Upper lobe of right lung (tissue), 1 donor: ENCODE results near the gene NAA16. TPM values are rescaled to one million over a fixed set of nuclear protein-coding genes. Genes with fewer than 3 reads are reported as not detected.

Experiments
- ATAC-seq: fragments of 200-7000 bp; cut with Tn5 transposase; one replicate; pipeline ENCODE4 v1.9.1; 2020; ENCODE audit warnings: mild to moderate bottlenecking, moderate library complexity
- DNase-seq: peaks from one replicate; pipeline ENCODE4 v3.0.0-alpha.2; 2020
- H3K27ac ChIP-seq: fragments of 200-600 bp; one replicate; pipeline ENCODE4 v1.8.0; 2022
- H3K27me3 ChIP-seq: fragments of 200-600 bp; one replicate; pipeline ENCODE4 v1.8.0; 2022; ENCODE audit warnings: mild to moderate bottlenecking
- H3K36me3 ChIP-seq: fragments of 200-600 bp; one replicate; pipeline ENCODE4 v1.8.0; 2022
- H3K4me1 ChIP-seq: fragments of 200-600 bp; one replicate; pipeline ENCODE4 v1.8.0; 2022
- H3K4me3 ChIP-seq: fragments of 200-600 bp; one replicate; pipeline ENCODE4 v1.8.0; 2022; ENCODE audit warnings: mild to moderate bottlenecking
- H3K9me3 ChIP-seq: fragments of 200-600 bp; one replicate; pipeline ENCODE4 v1.8.0; 2022
- intact Hi-C: fragments of 100-400 bp; cut with DNase I; formaldehyde crosslinking; loops from one replicate; pipeline ENCODE4 v1.11.0; 2022
- total RNA-seq: library from RNA; stranded (reverse); fragmentation: NEBNext Ultra II Directional; extraction: Animal tissue kit (Norgen Biotek cat#: 25700); gene quantifications from one replicate; pipeline ENCODE4 v1.2.1, GENCODE V29; 2021
- TF ChIP-seq, protein P1 (sequence below): fragments of 200-600 bp; IDR thresholded peaks from one replicate; pipeline ENCODE4 v1.8.0; 2022; ENCODE audit warnings: antibody characterized with exemption
- donor health status: DM: no; HTN: yes; CAD: no; lungs with severe emphysema.

NAA16 gene
- total RNA-seq, 1 donor from 2014 or later, result 20.9 TPM

- DNase-seq, result no peak
- no peaks in the 10 kb centered on the region for H3K9me3 ChIP-seq
- H3K4me1 ChIP-seq, result no peaks in the 10 kb centered on the region
- ATAC-seq, result peak; percentile 62
- intact Hi-C loops, result no loop called here
- no peaks in the 10 kb centered on the region for H3K27me3 ChIP-seq
- H3K27ac ChIP-seq, result no peak overlapping the region
- H3K4me3 ChIP-seq, result no peak overlapping the region
- H3K36me3 ChIP-seq, result no peaks in the 10 kb centered on the region
- TF ChIP-seq, protein P1, sequence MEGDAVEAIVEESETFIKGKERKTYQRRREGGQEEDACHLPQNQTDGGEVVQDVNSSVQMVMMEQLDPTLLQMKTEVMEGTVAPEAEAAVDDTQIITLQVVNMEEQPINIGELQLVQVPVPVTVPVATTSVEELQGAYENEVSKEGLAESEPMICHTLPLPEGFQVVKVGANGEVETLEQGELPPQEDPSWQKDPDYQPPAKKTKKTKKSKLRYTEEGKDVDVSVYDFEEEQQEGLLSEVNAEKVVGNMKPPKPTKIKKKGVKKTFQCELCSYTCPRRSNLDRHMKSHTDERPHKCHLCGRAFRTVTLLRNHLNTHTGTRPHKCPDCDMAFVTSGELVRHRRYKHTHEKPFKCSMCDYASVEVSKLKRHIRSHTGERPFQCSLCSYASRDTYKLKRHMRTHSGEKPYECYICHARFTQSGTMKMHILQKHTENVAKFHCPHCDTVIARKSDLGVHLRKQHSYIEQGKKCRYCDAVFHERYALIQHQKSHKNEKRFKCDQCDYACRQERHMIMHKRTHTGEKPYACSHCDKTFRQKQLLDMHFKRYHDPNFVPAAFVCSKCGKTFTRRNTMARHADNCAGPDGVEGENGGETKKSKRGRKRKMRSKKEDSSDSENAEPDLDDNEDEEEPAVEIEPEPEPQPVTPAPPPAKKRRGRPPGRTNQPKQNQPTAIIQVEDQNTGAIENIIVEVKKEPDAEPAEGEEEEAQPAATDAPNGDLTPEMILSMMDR, result no peak
These were observed 75.1 kb downstream of the NAA16 start for GRCh38 chr13:41386211-41386610.

- no peaks in the 10 kb centered on the region for H3K36me3 ChIP-seq
- ATAC-seq (no peak), DNase-seq (no peak)
- H3K27me3 ChIP-seq, result no peaks in the 10 kb centered on the region
- H3K4me1 ChIP-seq, result no peaks in the 10 kb centered on the region
- intact Hi-C loops, result no loop called here
- H3K4me3 ChIP-seq, result no peak overlapping the region
- TF ChIP-seq, protein P1, result no peak
- no peaks in the 10 kb centered on the region for H3K9me3 ChIP-seq
- H3K27ac ChIP-seq, result no peak overlapping the region
These were observed 76.5 kb downstream of the NAA16 start for GRCh38 chr13:41387576-41387975.

DNA sequence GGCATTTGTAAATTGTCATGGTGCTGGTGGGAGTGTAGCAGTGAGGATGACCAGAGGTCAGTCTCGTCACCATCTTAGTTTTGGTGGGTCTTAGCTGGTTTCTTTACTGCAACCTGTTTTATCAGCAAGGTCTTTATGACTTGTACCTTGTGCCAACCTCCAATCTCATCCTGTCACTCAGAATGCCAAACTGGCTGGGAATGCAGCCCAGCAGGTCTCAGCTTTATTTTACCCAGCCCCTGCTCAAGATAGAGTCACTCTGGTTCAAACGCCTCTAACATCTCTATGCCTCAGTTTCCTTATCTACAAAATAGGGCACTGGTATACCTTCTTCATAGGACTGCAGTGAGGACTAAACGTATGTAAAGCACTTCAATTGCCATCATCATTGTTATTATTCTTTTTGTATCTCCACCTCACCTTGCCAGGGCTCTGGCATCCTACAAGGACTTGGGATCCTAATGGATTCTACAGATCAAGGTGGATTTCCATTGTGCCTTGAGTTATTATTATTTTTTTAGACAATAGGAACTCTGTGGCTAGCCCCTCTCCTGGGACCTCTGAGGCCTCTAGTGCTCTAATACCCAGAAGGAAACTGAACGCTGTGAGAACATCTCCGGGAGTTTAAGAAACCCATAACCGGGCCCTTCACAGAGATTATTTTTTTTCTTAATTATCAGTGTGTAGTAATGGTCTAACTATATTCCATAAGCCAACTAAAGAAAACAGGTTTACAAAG lies 77.2 kb downstream of the NAA16 start:
- DNase-seq (no peak), ATAC-seq (no peak)
- no peaks in the 10 kb centered on the region for H3K36me3 ChIP-seq
- H3K4me3 ChIP-seq, result no peak overlapping the region
- H3K27me3 ChIP-seq, result no peaks in the 10 kb centered on the region
- H3K9me3 ChIP-seq, result no peaks in the 10 kb centered on the region
- no peak overlapping the region for H3K27ac ChIP-seq
- H3K4me1 ChIP-seq, result no peaks in the 10 kb centered on the region
- TF ChIP-seq, protein P1, result no peak
- intact Hi-C loops, result no loop called here

DNA sequence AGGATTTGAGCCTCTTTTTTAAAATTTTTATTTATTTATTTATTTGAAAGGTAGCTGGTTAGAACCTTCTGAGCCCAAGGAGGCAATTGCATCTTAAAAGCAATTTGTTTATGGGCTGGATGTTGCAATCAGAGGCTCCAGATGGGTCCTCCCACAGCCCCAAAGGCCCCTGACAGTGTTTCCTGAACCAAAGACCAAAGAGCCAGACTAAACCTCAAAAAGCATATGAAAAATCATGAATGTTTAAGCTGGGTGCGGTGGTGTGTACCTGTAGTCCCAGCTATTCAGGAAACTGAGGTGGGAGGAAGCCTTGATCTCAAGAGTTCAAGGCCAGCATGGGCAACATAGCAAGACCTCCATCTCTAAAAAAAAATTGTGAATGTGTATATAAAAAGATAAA lies 78.5 kb downstream of the NAA16 start:
- no peaks in the 10 kb centered on the region for H3K36me3 ChIP-seq
- no peak for DNase-seq
- intact Hi-C loops, result no loop called here

DNA sequence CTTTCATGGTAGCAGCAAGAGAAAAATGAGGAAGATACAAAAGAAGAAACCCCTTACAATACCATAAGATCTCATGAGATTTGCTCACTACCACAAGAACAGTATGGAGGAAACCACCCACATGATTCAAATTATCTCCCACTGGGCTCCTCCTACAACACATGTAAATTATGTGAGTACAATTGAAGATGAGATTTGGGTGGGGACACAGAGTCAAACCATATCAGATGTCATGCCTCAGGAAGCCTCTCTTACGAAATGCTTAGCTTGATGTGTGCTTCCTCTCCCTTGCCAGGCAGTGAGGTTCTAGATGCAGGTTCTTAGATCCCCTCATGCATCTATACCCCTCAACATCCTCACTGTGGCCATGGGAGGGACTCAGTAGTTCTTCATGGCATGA lies 83.1 kb downstream of the NAA16 start:
- intact Hi-C loops, result no loop called here
- Histone ChIP-seq H3K27ac (no peak overlapping the region), H3K4me3 (no peak overlapping the region), H3K4me1 (no peaks in the 10 kb centered on the region), H3K9me3 (no peaks in the 10 kb centered on the region), H3K36me3 (no peaks in the 10 kb centered on the region), H3K27me3 (no peaks in the 10 kb centered on the region)
- ATAC-seq (no peak), DNase-seq (no peak)
- TF ChIP-seq, protein P1, result no peak

More for the DNA sequence above, 78.5 kb downstream of the NAA16 start:
- no peak for ATAC-seq
- Histone ChIP-seq H3K9me3 (no peaks in the 10 kb centered on the region), H3K27me3 (no peaks in the 10 kb centered on the region), H3K27ac (no peak overlapping the region), H3K4me1 (no peaks in the 10 kb centered on the region), H3K4me3 (no peak overlapping the region)
- TF ChIP-seq, protein P1, result no peak
